ENCODE results near the gene CDHR3.

- TF ChIP-seq CTCF (conservative IDR thresholded peaks at IDR 0.05 in 1 of 2, IDR thresholded peaks at IDR 0.05 in 1 of 2; ENCODE audit: extremely low read depth in 1 of 2, insufficient read depth in 1 of 2, low read depth in 1 of 2, low read length in 2 of 2), result no peak
- no peak for TF ChIP-seq EZH2 (IDR thresholded peaks at IDR 0.05; ENCODE audit: borderline replicate concordance, low read length)
Observed at GRCh38 chr7:106032295-106032694, 69.2 kb downstream of the CDHR3 start.

All from mammary epithelial cell (primary cell).